ENCODE results near the gene IL1F10.

Gene IL1F10

DNA sequence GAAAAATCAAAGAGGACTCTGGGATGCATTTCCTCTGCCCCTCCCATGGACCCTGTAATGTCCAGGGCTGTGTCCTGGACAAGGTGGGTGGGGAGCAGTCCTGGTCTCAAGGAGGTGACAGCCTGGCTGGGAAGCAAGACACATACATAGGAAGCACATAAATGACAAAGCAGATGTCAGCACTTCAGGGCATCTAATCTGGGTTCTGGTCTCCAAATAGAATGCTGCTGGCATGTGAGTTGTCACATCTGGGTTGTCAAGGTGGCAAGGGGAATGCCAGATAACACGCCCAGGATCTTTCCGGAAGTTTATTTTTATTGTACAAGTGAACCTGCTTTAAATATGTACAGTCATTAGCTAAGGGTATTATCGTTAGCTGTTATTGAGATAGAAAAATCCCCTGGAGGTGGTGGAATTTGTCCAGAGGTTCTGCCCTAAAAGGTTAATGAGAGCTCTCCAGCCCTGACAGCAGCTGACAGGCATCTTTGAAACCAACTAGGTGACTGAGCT, 5.6 kb downstream of the IL1F10 start:
- no peaks in the 10 kb centered on the region for H3K36me3 ChIP-seq (ENCODE audit: control insufficient read depth, insufficient read depth, low read length)
- H3K9ac ChIP-seq (ENCODE audit: low read depth, low read length): no peak overlapping the region
- no peaks in the 10 kb centered on the region for H3K27me3 ChIP-seq (ENCODE audit: control insufficient read depth, insufficient read depth, low read length)
- H3K4me1 ChIP-seq (ENCODE audit: control insufficient read depth, insufficient read depth, low read length): no peaks in the 10 kb centered on the region
- no peaks in the 10 kb centered on the region for H3K9me3 ChIP-seq (ENCODE audit: control insufficient read depth, insufficient read depth, low read length)
- H3K4me3 ChIP-seq (ENCODE audit: low read depth, low read length): no peak overlapping the region

DNA sequence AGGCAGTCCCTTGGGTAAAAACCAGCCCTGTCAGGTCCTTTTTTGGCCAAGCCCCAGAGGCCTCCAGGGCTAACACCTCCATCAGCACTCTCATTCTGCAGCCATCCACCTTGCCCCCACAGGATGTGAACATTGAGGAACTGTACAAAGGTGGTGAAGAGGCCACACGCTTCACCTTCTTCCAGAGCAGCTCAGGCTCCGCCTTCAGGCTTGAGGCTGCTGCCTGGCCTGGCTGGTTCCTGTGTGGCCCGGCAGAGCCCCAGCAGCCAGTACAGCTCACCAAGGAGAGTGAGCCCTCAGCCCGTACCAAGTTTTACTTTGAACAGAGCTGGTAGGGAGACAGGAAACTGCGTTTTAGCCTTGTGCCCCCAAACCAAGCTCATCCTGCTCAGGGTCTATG, 7.3 kb downstream of the IL1F10 start:
- no peak overlapping the region for H3K9ac ChIP-seq (ENCODE audit: low read depth, low read length)
- peaks cover 4% of the 10 kb centered on the region for H3K4me1 ChIP-seq (ENCODE audit: control insufficient read depth, insufficient read depth, low read length)
- H3K36me3 ChIP-seq (ENCODE audit: control insufficient read depth, insufficient read depth, low read length): no peaks in the 10 kb centered on the region
- H3K9me3 ChIP-seq (ENCODE audit: control insufficient read depth, insufficient read depth, low read length): no peaks in the 10 kb centered on the region
- H3K27me3 ChIP-seq (ENCODE audit: control insufficient read depth, insufficient read depth, low read length): no peaks in the 10 kb centered on the region
- no peak overlapping the region for H3K4me3 ChIP-seq (ENCODE audit: low read depth, low read length)

GRCh38 chr2:113075600-113075999, 7.8 kb downstream of the IL1F10 start:
- no peaks in the 10 kb centered on the region for H3K9me3 ChIP-seq (ENCODE audit: control insufficient read depth, insufficient read depth, low read length)
- peaks cover 4% of the 10 kb centered on the region for H3K4me1 ChIP-seq (ENCODE audit: control insufficient read depth, insufficient read depth, low read length)
- H3K36me3 ChIP-seq (ENCODE audit: control insufficient read depth, insufficient read depth, low read length): no peaks in the 10 kb centered on the region
- H3K27me3 ChIP-seq (ENCODE audit: control insufficient read depth, insufficient read depth, low read length): no peaks in the 10 kb centered on the region
- H3K4me3 ChIP-seq (ENCODE audit: low read depth, low read length): no peak overlapping the region
- no peak overlapping the region for H3K9ac ChIP-seq (ENCODE audit: low read depth, low read length)

DNA sequence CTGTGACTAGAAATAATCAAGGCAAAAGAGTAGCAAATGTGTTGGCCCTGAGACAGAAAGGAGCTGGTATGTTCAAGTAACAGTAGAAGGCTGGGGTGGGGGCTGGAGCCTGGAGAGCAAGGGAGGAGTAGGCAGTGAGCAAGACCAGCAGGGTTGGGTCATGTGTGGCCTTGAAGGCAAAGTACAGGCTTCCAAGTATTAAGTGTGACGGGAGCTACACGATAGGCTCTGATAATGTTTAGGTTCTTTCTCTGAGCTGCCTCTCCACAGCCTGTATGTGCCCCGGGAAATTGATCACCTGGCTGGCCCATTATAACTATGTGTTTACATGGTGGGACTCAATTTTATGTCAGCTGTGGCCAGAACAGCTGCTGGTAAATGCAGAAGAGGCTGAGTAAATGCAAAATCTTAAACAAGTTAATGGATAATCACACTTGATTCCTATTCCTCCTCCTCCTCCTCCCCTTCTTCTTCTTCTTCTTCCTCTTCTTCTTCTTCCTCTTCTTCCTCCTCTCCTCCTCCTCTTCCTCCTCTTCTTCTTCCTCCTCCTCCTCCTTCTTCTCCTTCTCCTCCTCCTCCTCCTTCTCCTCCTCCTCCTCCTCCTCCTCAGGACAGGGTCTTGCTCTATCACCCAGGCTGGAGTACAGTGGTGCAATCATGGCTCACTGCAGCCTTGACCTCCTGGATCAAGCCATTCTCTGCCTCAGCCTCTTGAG, 9.3 kb downstream of the IL1F10 start:
- H3K4me3 ChIP-seq (ENCODE audit: low read depth, low read length): no peak overlapping the region
- H3K4me1 ChIP-seq (ENCODE audit: control insufficient read depth, insufficient read depth, low read length): peaks cover 4% of the 10 kb centered on the region
- peaks cover 2% of the 10 kb centered on the region for H3K27me3 ChIP-seq (ENCODE audit: control insufficient read depth, insufficient read depth, low read length)
- no peaks in the 10 kb centered on the region for H3K9me3 ChIP-seq (ENCODE audit: control insufficient read depth, insufficient read depth, low read length)
- H3K9ac ChIP-seq (ENCODE audit: low read depth, low read length): no peak overlapping the region
- H3K36me3 ChIP-seq (ENCODE audit: control insufficient read depth, insufficient read depth, low read length): no peaks in the 10 kb centered on the region

GRCh38 chr2:113077921-113078320, 10.2 kb downstream of the IL1F10 start:
- no peaks in the 10 kb centered on the region for H3K36me3 ChIP-seq (ENCODE audit: control insufficient read depth, insufficient read depth, low read length)
- H3K9ac ChIP-seq (ENCODE audit: low read depth, low read length): no peak overlapping the region
- H3K9me3 ChIP-seq (ENCODE audit: control insufficient read depth, insufficient read depth, low read length): no peaks in the 10 kb centered on the region
- H3K4me3 ChIP-seq (ENCODE audit: low read depth, low read length): no peak overlapping the region
- peaks cover 2% of the 10 kb centered on the region for H3K27me3 ChIP-seq (ENCODE audit: control insufficient read depth, insufficient read depth, low read length)
- peaks cover 4% of the 10 kb centered on the region for H3K4me1 ChIP-seq (ENCODE audit: control insufficient read depth, insufficient read depth, low read length)

DNA sequence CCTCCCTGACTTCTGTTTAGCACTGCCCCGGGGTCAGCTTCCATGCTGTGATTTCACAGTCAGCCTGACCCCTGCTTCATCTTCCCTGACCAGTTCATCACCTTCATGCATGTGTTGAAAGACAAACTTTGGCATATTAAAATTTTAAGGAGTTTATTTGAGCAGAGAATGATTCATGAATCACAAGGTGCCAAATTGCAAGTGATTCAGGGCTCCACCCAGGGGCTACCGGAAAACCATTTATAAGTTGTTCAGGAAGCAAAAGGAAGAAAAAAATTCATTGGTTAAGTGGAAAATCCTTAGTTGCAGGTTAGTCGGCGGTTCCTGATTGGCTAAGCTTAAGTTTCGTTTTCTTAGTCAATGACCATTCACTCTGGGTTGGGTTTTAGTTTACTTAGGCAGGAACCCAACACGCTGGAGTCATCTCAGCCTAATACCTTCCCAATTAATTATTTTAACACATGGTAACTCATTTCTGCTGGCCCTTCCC, 10.6 kb downstream of the IL1F10 start:
- no peaks in the 10 kb centered on the region for H3K36me3 ChIP-seq (ENCODE audit: control insufficient read depth, insufficient read depth, low read length)
- no peak overlapping the region for H3K9ac ChIP-seq (ENCODE audit: low read depth, low read length)
- no peaks in the 10 kb centered on the region for H3K9me3 ChIP-seq (ENCODE audit: control insufficient read depth, insufficient read depth, low read length)
- peaks cover 2% of the 10 kb centered on the region for H3K27me3 ChIP-seq (ENCODE audit: control insufficient read depth, insufficient read depth, low read length)
- peaks cover 4% of the 10 kb centered on the region for H3K4me1 ChIP-seq (ENCODE audit: control insufficient read depth, insufficient read depth, low read length)
- no peak overlapping the region for H3K4me3 ChIP-seq (ENCODE audit: low read depth, low read length)

DNA sequence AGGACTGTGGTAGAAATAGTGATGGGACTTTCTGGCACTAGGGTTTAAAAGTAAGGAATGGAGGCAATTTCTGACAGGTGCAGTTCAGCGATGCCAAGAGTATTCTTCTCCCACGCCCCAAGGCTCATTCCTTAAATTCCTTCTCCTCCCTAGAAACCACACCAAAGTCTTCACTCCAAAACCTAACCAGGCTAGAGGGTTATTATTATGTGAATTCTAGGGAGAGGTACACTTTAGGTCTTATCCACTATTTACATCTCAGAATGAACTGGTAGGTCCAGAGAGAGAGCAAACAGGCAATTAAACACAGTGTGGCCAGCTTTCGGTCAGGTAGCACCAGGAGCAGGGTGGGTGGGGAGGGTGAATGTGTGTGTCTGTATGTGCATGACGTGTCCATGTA, 11.4 kb downstream of the IL1F10 start:
- Histone ChIP-seq H3K4me3 (ENCODE audit: low read depth, low read length) (no peak overlapping the region), H3K9ac (ENCODE audit: low read depth, low read length) (no peak overlapping the region), H3K9me3 (ENCODE audit: control insufficient read depth, insufficient read depth, low read length) (no peaks in the 10 kb centered on the region), H3K36me3 (ENCODE audit: control insufficient read depth, insufficient read depth, low read length) (no peaks in the 10 kb centered on the region), H3K4me1 (ENCODE audit: control insufficient read depth, insufficient read depth, low read length) (peaks cover 4% of the 10 kb centered on the region), H3K27me3 (ENCODE audit: control insufficient read depth, insufficient read depth, low read length) (peaks cover 2% of the 10 kb centered on the region)

DNA sequence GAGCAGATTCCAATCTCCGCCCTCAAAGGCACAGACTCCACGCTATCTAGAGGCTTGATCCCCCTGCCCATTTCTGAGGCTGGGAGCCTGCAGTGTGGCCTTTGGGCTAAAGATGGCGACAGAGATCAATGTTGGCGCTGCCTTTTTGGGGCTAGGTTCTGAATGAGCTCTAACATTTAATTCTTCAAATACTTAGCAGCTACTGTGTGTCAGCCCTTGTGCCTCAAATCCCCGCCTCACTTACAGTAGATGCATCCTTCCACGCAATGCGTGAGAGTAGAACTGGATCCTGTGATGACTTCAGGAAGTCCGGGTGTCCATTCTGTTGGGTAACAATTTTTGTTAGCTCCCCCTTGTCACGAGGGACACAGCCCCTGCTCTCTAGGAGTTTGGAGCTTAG, 12.4 kb downstream of the IL1F10 start:
- Histone ChIP-seq H3K27me3 (ENCODE audit: control insufficient read depth, insufficient read depth, low read length) (peaks cover 2% of the 10 kb centered on the region), H3K4me3 (ENCODE audit: low read depth, low read length) (no peak overlapping the region), H3K9ac (ENCODE audit: low read depth, low read length) (no peak overlapping the region), H3K9me3 (ENCODE audit: control insufficient read depth, insufficient read depth, low read length) (no peaks in the 10 kb centered on the region), H3K4me1 (ENCODE audit: control insufficient read depth, insufficient read depth, low read length) (peaks cover 4% of the 10 kb centered on the region), H3K36me3 (ENCODE audit: control insufficient read depth, insufficient read depth, low read length) (no peaks in the 10 kb centered on the region)

GRCh38 chr2:113081488-113082210, 13.9 kb downstream of the IL1F10 start:
- Histone ChIP-seq H3K9ac (ENCODE audit: low read depth, low read length) (no peak overlapping the region), H3K27me3 (ENCODE audit: control insufficient read depth, insufficient read depth, low read length) (peaks cover 2% of the 10 kb centered on the region), H3K9me3 (ENCODE audit: control insufficient read depth, insufficient read depth, low read length) (no peaks in the 10 kb centered on the region), H3K4me1 (ENCODE audit: control insufficient read depth, insufficient read depth, low read length) (peaks cover 4% of the 10 kb centered on the region), H3K36me3 (ENCODE audit: control insufficient read depth, insufficient read depth, low read length) (no peaks in the 10 kb centered on the region), H3K4me3 (ENCODE audit: low read depth, low read length) (no peak overlapping the region)

DNA sequence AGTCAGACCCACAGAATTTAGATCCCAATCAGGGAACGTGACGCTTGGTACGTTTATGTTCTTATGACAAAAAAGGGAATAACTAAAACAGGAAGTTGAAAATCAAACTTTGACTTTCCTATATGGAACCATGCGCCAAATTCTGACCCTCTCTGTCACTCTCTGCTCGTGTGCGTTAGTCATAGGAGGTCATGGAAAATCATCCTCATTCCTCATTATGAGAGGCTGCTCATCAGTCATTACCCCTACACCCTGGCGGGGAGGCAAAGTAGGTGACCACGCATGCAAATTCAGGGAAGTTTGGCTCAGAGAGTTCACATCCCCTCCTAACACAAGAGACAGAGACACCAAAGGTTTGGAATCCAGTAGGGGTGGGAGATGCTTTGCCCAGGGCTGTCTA, 15.5 kb downstream of the IL1F10 start:
- no peaks in the 10 kb centered on the region for H3K9me3 ChIP-seq (ENCODE audit: control insufficient read depth, insufficient read depth, low read length)
- peaks cover 2% of the 10 kb centered on the region for H3K27me3 ChIP-seq (ENCODE audit: control insufficient read depth, insufficient read depth, low read length)
- H3K9ac ChIP-seq (ENCODE audit: low read depth, low read length): no peak overlapping the region
- H3K4me1 ChIP-seq (ENCODE audit: control insufficient read depth, insufficient read depth, low read length): peaks cover 4% of the 10 kb centered on the region
- no peak overlapping the region for H3K4me3 ChIP-seq (ENCODE audit: low read depth, low read length)
- H3K36me3 ChIP-seq (ENCODE audit: control insufficient read depth, insufficient read depth, low read length): no peaks in the 10 kb centered on the region

DNA sequence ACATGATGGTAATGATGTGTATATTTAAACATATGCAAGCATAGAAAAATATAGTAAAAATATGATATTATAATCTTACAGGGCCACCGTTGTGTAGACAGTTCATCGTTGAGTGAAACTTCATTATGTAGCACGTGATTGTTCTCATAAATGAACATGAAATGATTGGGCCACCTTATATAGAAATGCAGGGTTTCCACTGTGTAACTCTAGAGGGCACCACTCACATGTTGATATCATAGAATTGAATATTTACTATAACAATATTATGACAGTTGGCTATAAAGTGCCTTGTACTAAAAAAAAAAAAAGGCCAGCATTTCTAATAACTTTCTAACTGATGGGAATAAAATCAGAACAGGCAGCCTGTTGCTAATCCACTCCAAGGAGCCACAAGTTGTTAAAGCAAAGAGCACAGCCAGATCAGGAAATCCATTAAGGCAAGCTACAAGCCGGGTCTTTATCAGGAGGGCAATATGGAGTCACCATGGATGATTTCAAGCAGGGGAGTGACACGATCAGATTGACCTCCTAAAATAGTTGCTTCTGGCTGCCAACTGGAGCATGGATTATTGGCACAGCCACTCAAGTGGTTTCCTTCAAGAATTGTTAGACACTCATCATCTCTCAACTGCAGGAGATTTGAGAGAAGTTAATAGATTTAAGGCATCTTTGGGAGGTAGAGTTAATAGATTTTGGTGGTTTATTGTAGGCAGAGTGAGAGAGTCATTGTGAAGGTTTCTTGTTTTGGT, 16.7 kb downstream of the IL1F10 start:
- H3K36me3 ChIP-seq (ENCODE audit: control insufficient read depth, insufficient read depth, low read length): no peaks in the 10 kb centered on the region
- H3K4me1 ChIP-seq (ENCODE audit: control insufficient read depth, insufficient read depth, low read length): peaks cover 4% of the 10 kb centered on the region
- H3K4me3 ChIP-seq (ENCODE audit: low read depth, low read length): no peak overlapping the region
- no peak overlapping the region for H3K9ac ChIP-seq (ENCODE audit: low read depth, low read length)
- no peaks in the 10 kb centered on the region for H3K9me3 ChIP-seq (ENCODE audit: control insufficient read depth, insufficient read depth, low read length)
- H3K27me3 ChIP-seq (ENCODE audit: control insufficient read depth, insufficient read depth, low read length): peaks cover 2% of the 10 kb centered on the region

Data from iPS-15b (cell line).